ENCODE data around the gene KRT74.

DNA sequence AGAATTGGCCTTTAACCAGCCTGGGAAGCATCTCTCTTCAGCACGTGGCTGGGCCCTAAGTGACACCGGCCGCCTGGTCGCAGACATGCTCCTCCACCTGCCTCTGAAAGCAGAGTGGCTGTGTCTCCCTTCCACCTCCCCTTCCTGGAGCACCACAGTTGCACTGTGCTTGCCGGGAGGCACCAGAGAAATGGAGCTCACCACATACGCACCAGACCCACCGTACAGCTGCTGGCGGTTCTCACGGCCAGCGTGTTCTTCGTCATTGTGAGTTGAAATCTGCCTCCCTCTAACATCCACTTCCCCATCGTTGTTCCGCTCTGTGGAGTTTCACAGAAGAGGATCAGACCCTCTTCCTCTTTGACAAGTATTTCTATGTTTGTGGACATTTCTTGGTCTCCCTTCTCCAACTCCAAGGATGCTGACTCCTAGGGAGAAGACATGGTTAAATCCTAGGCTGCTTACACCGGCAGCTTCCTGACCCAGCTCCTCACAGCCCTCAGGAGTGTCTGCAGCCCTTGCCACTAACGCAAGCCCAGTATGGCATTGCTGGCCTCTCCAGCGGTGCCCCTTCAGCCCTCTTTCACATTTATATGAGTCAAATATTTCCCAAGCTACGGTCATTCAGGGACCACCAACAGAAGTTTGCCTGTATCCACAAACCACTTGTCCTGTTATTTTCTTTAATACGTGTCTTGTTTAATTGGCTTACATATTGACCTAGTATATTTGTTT is 41.9 kb downstream of the KRT74 start:
- TF ChIP-seq CTCF (IDR thresholded peaks at IDR 0.05) (no peak), POLR2A (IDR thresholded peaks at IDR 0.05) (no peak)

All from suprapubic skin (tissue), 3 donors.